ENCODE data around the gene CHPF2. TPM values are rescaled to one million over a fixed set of nuclear protein-coding genes. Genes with fewer than 3 reads are reported as not detected.
A peak's percentile ranks its signal among the peaks of the same experiment; 100 is the strongest.

CHPF2 gene
- total and polyA plus RNA-seq, 2 experiments from 2014 or later = 48.0 to 120 TPM

DNA sequence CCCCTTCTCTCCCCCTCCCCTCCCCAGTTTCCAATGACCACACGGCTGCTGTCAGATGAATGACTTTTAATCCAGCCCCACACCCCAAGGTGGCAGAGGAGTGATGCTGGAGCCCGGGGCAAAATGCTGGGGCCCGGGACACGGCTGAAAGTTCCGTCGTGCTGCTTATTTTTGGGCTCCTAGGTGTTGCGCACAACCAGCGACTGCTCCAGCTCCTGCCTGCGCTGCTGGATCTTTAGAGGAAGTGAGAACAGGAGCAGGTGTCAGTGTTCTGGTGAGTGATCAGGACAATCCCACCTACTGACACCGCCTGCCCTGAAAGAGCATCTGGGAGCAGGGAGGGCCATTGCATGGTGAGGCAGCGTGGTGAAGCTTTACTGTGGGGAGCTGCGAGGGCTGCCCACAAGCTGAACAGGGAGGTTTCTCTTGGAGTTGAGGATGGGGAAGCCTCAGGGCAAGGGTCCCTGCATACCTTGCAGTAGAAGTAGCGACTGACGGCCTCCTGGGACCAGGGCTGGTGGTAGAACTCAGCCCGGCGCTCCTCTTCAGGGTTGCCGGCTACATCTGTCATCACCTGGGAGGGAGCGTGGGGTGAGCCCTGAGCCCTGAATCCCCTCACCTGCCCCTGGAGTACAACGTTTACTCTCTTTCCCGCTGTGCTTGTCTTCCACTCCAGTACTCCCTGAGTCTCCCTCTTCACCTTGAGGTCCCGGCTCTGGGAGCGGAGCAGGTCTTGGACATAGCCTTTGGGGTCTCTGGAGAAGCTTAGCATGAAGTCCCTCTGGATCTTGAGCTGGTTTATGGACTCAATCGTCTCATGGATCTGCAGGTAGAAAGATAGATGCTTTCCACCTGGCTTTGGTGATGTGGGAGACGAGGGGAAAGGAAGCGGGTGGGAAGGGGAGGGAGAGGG, 6.9 kb downstream of the CHPF2 start:
- 86% methylated on average over 23 to 25 of the region's 25 CpGs for WGBS, 2 experiments (ENCODE audit: low coverage in 1 of 2, low lambda C conversion rate in 2 of 2, missing lambda C conversion rate in 2 of 2)
- H3K36me3 ChIP-seq (ENCODE audit: low read depth) = peaks cover 32% of the 10 kb centered on the region; the same call in 1 of the 2 replicates
- in situ Hi-C loops (cut with MboI) = no loop called here

DNA sequence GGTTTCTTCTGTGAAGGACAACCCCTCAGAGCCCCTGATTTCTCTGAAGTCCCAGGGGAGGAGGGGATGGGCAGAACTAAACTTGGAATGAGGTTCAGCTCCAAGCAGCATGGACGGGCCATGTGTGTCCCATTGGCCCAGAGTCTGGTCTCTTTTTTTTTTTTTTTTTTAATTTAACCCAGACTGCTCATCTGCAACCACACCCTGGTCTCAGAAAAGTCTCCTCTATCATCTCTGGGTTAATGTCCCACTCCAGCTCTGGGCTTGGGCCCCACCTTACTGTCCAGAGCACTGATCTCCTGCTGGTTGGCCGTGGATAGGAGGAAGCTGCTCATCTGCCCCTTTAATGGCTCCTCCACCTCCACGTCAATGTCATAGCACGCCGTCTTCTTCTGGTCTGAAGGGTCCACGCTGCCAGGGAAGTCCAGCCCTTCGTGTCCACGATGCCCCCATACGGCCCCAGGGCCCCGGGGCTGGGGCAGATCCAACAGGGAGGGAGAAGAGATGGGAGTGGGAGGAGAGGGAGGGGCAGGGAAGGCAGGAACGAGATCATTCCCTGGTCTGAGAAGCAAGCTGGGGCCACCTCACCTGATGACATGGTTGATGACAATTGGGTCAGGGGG, 7.7 kb downstream of the CHPF2 start:
- H3K4me1 ChIP-seq (ENCODE audit: insufficient read depth) = 0 out of 2 replicates have a peak, but pooled peaks cover 4% of the 10 kb centered on the region
- no peak overlapping the region for H3K9ac ChIP-seq
- no peaks in the 10 kb centered on the region for H3K27me3 ChIP-seq (replicated peaks; ENCODE audit: insufficient read depth)
- H3K27ac ChIP-seq = no peak overlapping the region
- H3K79me2 ChIP-seq (ENCODE audit: insufficient read depth) = peaks cover 55% of the 10 kb centered on the region
- no peak overlapping the region for H3K4me2 ChIP-seq (ENCODE audit: unreplicated experiment)
- H4K20me1 ChIP-seq (ENCODE audit: insufficient read depth) = peaks cover 9% of the 10 kb centered on the region; the same call in 1 of the 2 replicates
- peaks cover 32% of the 10 kb centered on the region; the same call in 1 of the 2 replicates for H3K36me3 ChIP-seq (ENCODE audit: low read depth)
- peaks cover 15% of the 10 kb centered on the region; the same call in 1 of the 2 replicates for H3F3A ChIP-seq (ENCODE audit: insufficient read depth)
- no peak for DNase-seq
- H3K9me3 ChIP-seq (ENCODE audit: low read depth) = no peaks in the 10 kb centered on the region
- 20 to 34% methylated on average over 10 to 11 of the region's 11 CpGs for WGBS, 2 experiments (ENCODE audit: low coverage in 1 of 2, low lambda C conversion rate in 2 of 2, missing lambda C conversion rate in 2 of 2)
- in situ Hi-C loops (cut with MboI) = no loop called here
- no peak overlapping the region for H3K4me3 ChIP-seq
- TF ChIP-seq EZH2phosphoT487 (IDR thresholded peaks at IDR 0.05; ENCODE audit: insufficient read depth, low read depth) = no peak
- no peak for TF ChIP-seq EZH2 (IDR thresholded peaks at IDR 0.05; ENCODE audit: insufficient read depth, poor library complexity, severe bottlenecking)
- H2AFZ ChIP-seq = no peak overlapping the region
- H3K9me2 ChIP-seq (ENCODE audit: insufficient read depth) = no peaks in the 10 kb centered on the region

More for the DNA sequence above, 6.9 kb downstream of the CHPF2 start:
- H3K79me2 ChIP-seq (ENCODE audit: insufficient read depth) = peaks cover 63% of the 10 kb centered on the region
- no peaks in the 10 kb centered on the region for H3K9me3 ChIP-seq (ENCODE audit: low read depth)
- H3K27ac ChIP-seq = no peak overlapping the region
- H2AFZ ChIP-seq = no peak overlapping the region
- H3K9me2 ChIP-seq (ENCODE audit: insufficient read depth) = no peaks in the 10 kb centered on the region
- H3K4me2 ChIP-seq (ENCODE audit: unreplicated experiment) = no peak overlapping the region
- no peak overlapping the region for H3K4me3 ChIP-seq
- 0 out of 2 replicates have a peak, but pooled peaks cover 5% of the 10 kb centered on the region for H3K4me1 ChIP-seq (ENCODE audit: insufficient read depth)
- no peak for TF ChIP-seq EZH2 (IDR thresholded peaks at IDR 0.05; ENCODE audit: insufficient read depth, poor library complexity, severe bottlenecking)
- DNase-seq = no peak
- no peaks in the 10 kb centered on the region for H3K27me3 ChIP-seq (replicated peaks; ENCODE audit: insufficient read depth)
- H4K20me1 ChIP-seq (ENCODE audit: insufficient read depth) = peaks cover 16% of the 10 kb centered on the region; the same call in 1 of the 2 replicates
- peaks cover 15% of the 10 kb centered on the region; the same call in 1 of the 2 replicates for H3F3A ChIP-seq (ENCODE audit: insufficient read depth)
- H3K9ac ChIP-seq = no peak overlapping the region

DNA sequence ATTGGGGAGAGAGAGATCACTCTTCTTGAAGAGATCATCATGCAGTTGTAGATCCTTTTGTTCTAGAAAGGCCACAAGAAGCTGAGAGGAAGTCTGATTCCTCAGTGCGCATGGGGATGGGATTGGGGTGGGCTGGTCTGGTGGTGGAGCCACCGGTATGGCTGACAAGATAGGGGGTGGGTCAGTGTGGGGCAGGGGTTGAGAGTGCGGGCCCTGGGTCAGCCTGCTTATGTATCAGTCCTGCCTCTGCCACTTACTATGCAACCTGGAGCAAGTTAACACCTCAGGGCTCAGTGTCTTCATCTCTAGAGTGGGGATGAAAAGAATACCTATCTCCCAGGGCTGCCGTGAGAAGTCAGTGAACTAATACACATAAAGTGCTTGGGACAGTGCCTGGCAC, 8.3 kb downstream of the CHPF2 start:
- H3K4me2 ChIP-seq (ENCODE audit: unreplicated experiment) = no peak overlapping the region
- H3F3A ChIP-seq (ENCODE audit: insufficient read depth) = peaks cover 15% of the 10 kb centered on the region; the same call in 1 of the 2 replicates
- H3K27me3 ChIP-seq (replicated peaks; ENCODE audit: insufficient read depth) = no peaks in the 10 kb centered on the region
- H3K9me3 ChIP-seq (ENCODE audit: low read depth) = no peaks in the 10 kb centered on the region
- no peak overlapping the region for H2AFZ ChIP-seq
- 78 to 81% methylated on average over 4 of the region's 4 CpGs for WGBS, 2 experiments (ENCODE audit: low coverage in 1 of 2, low lambda C conversion rate in 2 of 2, missing lambda C conversion rate in 2 of 2)
- TF ChIP-seq EZH2phosphoT487 (IDR thresholded peaks at IDR 0.05; ENCODE audit: insufficient read depth, low read depth) (no peak), EZH2 (IDR thresholded peaks at IDR 0.05; ENCODE audit: insufficient read depth, poor library complexity, severe bottlenecking) (no peak)
- peaks cover 49% of the 10 kb centered on the region for H3K79me2 ChIP-seq (ENCODE audit: insufficient read depth)
- H3K9me2 ChIP-seq (ENCODE audit: insufficient read depth) = no peaks in the 10 kb centered on the region
- H3K9ac ChIP-seq = no peak overlapping the region; the same call in 1 of the 2 replicates
- peaks cover 3% of the 10 kb centered on the region; the same call in 1 of the 2 replicates for H4K20me1 ChIP-seq (ENCODE audit: insufficient read depth)
- H3K4me3 ChIP-seq = no peak overlapping the region
- in situ Hi-C loops (cut with MboI) = no loop called here
- DNase-seq = no peak
- H3K4me1 ChIP-seq (ENCODE audit: insufficient read depth) = 0 out of 2 replicates have a peak, but pooled peaks cover 4% of the 10 kb centered on the region
- H3K36me3 ChIP-seq (ENCODE audit: low read depth) = peaks cover 30% of the 10 kb centered on the region; the same call in 1 of the 2 replicates
- H3K27ac ChIP-seq = peak overlapping the region; percentile 15; the same call in 1 of the 2 replicates
